Fibroblast of upper back skin (primary cell): ENCODE measurements around the gene ZBTB47.

Experiments
- DNase-seq: peaks from one replicate; pipeline ENCODE4 v3.0.0-alpha.2; 2013

ZBTB47 gene

GRCh38 chr3:42653303-42653559 lies 266 bp upstream of the ZBTB47 start:
- DNase-seq = no peak

GRCh38 chr3:42654331-42655201 lies 1.1 kb downstream of the ZBTB47 start:
- peak; percentile 59 for DNase-seq

GRCh38 chr3:42655331-42655888 lies 1.9 kb downstream of the ZBTB47 start:
- no peak for DNase-seq

GRCh38 chr3:42655980-42656679 lies 2.6 kb downstream of the ZBTB47 start:
- peak; percentile 37 for DNase-seq

- DNase-seq = no peak
Observed at GRCh38 chr3:42656680-42657610, 3.4 kb downstream of the ZBTB47 start.

GRCh38 chr3:42657675-42658074 lies 4.2 kb downstream of the ZBTB47 start:
- no peak for DNase-seq

- no peak for DNase-seq
Observed at GRCh38 chr3:42658091-42658770, 4.7 kb downstream of the ZBTB47 start.

GRCh38 chr3:42658771-42659390 lies 5.4 kb downstream of the ZBTB47 start:
- no peak for DNase-seq

- no peak for DNase-seq
Observed at GRCh38 chr3:42659451-42660130, 6.1 kb downstream of the ZBTB47 start.

- DNase-seq = no peak
Observed at GRCh38 chr3:42660131-42660715, 6.7 kb downstream of the ZBTB47 start.

- DNase-seq = no peak
Observed at GRCh38 chr3:42660898-42661297, 7.4 kb downstream of the ZBTB47 start.

GRCh38 chr3:42661593-42662022 lies 8.1 kb downstream of the ZBTB47 start:
- no peak for DNase-seq

GRCh38 chr3:42662037-42662812 lies 8.7 kb downstream of the ZBTB47 start:
- no peak for DNase-seq

- no peak for DNase-seq
Observed at GRCh38 chr3:42662813-42663535, 9.5 kb downstream of the ZBTB47 start.

- no peak for DNase-seq
Observed at GRCh38 chr3:42663581-42664437, 10.3 kb downstream of the ZBTB47 start.

GRCh38 chr3:42664438-42664803 lies 10.9 kb downstream of the ZBTB47 start:
- no peak for DNase-seq

- DNase-seq = no peak
Observed at GRCh38 chr3:42665050-42665878, 11.8 kb downstream of the ZBTB47 start.

GRCh38 chr3:42666022-42666421 lies 12.5 kb downstream of the ZBTB47 start:
- no peak for DNase-seq
